ENCODE data around the gene ENKUR.

DNA sequence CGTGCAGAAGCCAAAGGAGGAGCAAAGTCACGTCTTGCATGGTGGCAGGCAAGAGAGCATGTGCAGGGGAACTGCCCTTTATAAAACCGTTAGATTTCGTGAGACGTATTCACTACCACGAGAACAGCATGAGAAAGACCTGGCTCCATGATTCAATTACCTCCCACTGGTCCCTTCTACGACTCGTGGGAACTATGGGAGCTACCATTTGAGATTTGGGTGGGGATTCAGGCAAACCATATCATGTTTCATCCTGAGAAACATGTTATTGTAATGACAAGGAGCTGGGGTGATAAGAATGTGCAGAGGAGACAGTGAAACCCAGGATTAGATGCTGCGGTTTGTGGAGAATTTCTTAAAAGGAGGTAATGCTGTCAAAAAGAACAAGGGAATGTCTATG is 34.4 kb upstream of the ENKUR start:
- TF ChIP-seq EZH2 (IDR thresholded peaks at IDR 0.05), result no peak
- TF ChIP-seq, protein P1, sequence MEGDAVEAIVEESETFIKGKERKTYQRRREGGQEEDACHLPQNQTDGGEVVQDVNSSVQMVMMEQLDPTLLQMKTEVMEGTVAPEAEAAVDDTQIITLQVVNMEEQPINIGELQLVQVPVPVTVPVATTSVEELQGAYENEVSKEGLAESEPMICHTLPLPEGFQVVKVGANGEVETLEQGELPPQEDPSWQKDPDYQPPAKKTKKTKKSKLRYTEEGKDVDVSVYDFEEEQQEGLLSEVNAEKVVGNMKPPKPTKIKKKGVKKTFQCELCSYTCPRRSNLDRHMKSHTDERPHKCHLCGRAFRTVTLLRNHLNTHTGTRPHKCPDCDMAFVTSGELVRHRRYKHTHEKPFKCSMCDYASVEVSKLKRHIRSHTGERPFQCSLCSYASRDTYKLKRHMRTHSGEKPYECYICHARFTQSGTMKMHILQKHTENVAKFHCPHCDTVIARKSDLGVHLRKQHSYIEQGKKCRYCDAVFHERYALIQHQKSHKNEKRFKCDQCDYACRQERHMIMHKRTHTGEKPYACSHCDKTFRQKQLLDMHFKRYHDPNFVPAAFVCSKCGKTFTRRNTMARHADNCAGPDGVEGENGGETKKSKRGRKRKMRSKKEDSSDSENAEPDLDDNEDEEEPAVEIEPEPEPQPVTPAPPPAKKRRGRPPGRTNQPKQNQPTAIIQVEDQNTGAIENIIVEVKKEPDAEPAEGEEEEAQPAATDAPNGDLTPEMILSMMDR (IDR thresholded peaks at IDR 0.05 in 2 of 3, conservative IDR thresholded peaks at IDR 0.05 in 1 of 3; ENCODE audit: borderline replicate concordance in 1 of 3, insufficient read depth in 1 of 3, low read depth in 2 of 3, low read length in 2 of 3), result no peak
- TF ChIP-seq, protein P2, sequence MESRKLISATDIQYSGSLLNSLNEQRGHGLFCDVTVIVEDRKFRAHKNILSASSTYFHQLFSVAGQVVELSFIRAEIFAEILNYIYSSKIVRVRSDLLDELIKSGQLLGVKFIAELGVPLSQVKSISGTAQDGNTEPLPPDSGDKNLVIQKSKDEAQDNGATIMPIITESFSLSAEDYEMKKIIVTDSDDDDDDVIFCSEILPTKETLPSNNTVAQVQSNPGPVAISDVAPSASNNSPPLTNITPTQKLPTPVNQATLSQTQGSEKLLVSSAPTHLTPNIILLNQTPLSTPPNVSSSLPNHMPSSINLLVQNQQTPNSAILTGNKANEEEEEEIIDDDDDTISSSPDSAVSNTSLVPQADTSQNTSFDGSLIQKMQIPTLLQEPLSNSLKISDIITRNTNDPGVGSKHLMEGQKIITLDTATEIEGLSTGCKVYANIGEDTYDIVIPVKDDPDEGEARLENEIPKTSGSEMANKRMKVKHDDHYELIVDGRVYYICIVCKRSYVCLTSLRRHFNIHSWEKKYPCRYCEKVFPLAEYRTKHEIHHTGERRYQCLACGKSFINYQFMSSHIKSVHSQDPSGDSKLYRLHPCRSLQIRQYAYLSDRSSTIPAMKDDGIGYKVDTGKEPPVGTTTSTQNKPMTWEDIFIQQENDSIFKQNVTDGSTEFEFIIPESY (IDR thresholded peaks at IDR 0.05; ENCODE audit: extremely low read depth, insufficient replicate concordance, low read length), result no peak

All from HCT116 (cell line).